ENCODE data around the gene DNASE1L2.
"Not testable (repeated sequence)": the region's sequence is repeated elsewhere in the genome, so short reads cannot be mapped to it uniquely, and the experiment has no call there.

DNASE1L2 gene

DNA sequence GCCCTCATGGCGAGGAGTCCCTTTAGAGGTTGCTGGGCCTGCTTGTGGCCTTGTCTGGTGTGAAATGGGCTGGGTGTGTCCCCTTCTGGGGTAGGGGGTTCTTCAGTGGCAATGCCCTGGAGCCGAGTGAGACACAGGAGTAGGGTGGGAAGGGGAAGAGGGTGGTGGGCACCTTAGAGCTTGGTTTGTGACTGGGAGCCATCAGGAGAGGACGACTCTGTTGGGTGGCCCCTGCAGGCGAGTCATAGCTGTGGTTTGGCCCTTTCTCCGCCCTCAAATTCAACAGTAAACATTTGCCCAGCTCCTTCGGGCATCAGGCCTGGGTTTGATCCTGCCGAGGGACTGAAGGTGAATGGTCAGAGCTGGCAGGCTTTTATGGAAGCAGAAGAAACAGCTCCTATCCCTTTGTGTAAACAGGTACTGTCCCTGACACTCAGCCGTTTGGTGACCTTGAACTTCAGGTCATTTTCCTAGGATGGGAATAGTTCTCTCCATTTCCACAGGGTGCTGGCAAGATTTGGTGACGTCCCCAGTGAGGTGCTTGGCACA, 9.9 kb upstream of the DNASE1L2 start:
- DNase-seq = peak; percentile 52

DNA sequence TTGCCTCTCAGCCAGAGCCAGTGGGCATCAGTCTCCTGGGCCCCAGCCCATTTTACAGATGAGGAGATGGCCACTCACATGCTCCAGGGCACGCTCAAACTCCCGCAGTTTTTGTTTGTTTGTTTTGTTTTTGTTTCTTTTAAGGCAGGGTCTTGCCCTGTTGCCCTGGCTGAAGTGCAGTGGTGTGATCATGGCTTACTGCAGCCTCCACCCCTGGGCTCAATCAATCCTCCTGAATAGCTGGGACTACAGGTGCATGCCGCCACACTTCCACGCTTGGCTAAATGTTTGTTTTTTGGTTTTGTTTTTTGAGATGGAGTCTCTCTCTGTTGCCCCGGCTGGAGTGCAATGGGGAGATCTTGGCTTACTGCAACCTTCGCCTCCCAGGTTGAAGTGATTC, 9.3 kb upstream of the DNASE1L2 start:
- no peak for DNase-seq

DNA sequence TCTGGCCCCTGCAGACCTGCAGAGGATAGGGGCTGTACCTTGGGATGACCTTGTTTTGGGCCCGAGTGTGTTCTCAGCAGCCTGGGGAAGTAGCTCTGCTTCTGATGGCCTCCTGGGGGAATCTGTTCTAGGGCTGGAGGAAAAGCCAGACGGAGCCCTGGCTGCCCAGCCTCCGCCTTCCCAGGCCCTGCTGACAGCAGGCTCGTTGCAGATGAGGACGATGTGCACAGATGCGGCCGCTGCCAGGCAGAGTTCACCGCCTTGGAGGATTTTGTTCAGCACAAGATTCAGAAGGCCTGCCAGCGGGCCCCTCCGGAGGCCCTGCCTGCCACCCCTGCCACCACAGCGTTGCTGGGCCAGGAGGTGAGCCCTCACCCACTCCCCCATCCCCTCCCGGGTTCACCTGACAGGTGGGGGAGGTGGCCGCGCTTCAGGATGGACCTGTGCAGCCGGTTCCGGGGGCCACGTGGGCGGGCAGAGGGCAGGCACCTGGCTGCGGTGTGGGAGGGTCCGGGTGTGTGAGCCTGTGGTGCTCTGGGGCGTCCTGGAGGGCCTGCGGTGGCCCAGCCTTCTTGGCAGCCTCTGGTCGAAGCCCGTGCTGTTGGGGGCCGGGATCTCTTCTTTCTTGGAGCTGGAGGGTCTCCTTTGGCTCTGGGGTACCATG, 8.0 kb upstream of the DNASE1L2 start:
- no peak for DNase-seq

DNA sequence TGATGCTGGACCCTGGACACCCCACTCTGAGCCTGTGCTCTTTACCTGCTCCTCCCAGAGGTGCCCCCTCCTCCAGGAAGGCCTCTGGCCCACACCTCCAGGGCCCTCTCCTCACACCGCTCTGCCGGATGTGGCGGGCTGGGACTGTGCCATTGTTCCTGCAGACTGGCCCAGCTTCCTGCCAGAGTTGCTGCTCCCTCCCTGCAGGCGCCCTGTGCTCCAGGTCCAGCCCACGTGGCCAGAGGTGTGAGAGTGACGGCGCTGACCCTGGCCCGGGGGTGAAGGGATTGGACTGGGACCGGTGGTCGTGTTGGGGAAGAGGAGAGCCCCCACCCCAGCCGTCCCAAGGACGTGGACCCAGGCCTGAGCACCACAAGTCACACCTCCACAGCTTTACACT, 7.2 kb upstream of the DNASE1L2 start:
- no peak for DNase-seq

DNA sequence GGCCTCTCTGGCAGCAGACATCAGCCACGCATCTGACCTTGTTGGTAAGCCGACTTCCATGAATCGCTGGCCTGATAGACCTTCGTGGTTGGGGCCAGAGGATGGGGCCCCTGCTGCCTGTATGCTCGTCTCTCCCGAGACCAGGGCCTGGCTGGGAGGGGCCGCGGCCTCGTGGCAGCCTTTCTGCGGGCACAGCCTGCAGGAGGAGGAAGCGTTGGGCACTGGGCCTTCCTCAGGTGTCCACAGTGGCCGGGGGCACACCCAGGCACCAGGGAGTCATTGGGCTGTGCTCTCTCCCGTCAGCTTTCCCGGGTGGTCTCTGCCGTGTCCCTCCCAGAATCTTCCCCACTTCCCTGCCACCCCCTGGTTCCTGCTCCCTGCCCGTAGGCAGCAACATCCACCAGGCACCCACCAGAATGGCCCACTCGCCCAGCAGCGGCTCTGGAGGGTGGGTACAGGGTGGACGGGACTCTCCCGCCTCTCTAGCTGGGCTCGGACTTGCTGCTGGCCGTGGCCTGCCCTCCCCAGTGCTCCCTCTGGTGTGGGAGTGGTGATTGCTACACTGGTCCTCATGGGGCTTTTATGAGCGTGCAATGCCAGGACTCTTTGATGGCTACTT, 6.5 kb upstream of the DNASE1L2 start:
- no peak for DNase-seq

DNA sequence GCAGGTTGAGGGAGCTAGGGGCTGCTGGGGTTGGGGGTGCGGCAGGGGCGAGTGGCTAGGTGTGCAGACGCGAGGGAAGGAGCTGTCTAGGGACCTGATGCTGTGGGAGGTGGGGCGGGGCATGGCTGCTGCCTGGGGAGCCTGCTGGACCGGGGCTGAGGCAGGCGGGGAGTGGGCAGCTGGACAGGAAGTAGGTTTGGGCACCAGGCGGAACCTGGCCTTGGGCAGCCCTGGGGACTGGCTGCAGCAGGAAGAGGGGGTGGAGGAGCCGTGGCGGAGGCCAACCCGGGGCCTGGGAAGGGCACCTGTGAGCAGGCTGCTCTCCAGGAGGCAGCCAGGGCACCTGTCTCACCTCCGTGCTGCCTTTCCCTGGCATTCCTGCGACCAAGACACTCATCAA, 5.9 kb upstream of the DNASE1L2 start:
- no peak for DNase-seq

DNA sequence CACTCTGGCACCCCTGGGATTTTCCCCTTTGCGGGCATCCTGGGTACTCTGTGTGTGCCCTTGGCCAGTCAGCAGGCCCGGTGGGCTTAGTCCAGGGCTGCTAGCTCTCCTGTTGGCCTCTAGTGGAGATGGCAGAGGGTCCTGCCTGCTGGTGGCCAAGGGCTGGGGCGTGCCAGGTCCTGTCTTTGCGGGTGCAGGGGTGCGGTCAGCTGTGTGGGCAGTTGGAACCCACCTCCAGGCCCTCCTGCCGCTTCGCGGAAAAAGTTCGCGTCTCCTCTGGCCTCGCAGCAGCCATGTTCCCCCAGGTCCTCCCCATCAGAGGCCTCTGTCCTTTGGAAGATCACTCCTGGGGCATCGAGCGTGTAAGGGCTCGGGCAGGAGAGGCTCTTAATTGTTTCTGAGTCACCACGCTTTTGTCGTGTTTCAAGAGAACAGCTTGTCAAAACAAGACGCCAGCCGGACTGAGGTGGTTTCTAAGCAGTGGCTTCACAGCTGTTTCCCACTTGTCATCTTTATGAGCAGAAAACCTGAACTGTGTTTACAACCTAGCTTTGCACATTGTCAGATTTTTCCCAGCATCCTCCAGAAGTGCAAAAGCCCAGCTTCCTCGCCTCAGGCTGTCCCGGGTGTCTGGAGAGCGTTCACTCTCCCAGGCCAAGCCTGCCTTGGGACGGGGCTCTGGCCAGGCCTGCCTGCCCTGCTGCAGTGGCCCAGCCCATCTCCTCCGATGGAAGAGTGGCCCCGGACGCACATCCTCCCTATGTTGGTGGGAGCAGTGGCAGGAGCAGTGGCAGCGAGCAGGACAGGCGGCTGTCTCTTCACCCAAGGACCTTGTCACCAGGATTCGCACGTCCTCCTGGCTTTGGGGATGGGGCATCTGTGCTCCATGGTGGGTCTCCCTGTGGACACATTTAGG, 5.0 kb upstream of the DNASE1L2 start:
- no peak for DNase-seq

DNA sequence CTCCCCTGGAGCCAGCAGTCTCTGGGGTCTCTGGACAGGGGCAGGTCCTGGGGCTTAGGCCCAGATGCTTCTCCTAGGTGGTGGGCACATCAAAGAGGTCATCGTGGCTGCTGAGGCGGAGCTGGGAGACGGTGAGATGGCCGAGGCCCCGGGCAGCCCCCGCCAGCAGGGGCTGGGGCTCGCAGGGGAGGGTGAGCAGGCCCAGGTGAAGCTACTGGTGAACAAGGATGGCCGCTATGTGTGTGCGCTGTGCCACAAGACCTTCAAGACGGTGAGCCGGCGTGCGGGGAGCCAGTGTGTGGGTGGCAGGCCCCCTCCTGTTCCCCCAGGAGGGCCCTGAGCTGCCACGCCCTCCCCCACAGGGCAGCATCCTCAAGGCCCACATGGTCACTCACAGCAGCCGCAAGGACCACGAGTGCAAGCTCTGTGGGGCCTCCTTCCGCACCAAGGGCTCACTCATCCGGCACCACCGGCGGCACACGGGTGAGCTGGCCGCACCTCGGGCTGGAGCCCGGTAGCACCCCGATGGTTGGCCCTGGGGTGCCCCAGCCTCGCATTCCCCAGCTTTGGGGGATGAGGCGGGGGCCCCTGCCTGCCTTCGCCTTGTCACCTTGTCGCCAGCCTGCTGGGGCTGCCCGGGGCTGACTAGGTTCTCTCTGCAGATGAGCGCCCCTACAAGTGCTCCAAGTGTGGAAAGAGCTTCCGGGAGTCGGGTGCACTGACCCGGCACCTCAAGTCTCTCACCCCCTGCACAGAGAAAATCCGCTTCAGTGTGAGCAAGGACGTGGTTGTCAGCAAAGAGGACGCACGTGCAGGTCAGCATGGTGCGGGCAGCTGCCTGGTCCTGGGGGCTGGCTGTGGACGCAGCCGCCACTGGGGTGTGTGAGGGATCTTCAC, 3.9 kb upstream of the DNASE1L2 start:
- DNase-seq = no peak

DNA sequence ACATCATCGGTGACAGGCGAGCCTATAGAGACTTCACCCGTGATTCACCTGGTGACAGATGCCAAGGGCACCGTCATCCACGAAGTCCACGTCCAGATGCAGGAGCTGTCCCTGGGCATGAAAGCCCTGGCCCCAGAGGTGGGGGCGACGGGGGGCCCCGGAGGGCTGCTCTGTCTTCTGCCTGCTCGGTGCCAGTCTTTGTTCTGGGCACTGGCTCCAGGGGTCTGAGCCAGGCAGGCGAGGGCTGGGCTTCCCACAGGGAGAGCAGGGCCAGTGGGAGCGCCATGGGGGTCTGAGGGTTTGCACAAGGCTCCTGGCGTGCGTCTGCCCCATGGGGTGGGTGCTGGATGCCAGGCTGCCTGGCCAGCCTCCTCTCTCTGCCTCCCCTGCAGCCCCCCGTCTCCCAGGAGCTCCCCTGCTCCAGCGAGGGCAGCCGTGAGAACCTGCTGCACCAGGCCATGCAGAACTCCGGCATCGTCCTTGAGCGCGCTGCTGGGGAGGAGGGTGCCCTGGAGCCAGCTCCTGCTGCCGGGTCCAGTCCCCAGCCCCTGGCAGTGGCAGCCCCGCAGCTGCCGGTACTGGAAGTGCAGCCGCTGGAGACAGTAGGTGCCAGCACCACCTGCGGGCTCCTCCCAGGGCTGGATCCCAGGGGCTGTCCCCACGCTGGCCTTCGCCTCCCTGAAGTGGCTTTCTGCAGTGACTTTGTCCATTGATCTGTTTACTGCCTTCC, 3.0 kb upstream of the DNASE1L2 start:
- DNase-seq = no peak

DNA sequence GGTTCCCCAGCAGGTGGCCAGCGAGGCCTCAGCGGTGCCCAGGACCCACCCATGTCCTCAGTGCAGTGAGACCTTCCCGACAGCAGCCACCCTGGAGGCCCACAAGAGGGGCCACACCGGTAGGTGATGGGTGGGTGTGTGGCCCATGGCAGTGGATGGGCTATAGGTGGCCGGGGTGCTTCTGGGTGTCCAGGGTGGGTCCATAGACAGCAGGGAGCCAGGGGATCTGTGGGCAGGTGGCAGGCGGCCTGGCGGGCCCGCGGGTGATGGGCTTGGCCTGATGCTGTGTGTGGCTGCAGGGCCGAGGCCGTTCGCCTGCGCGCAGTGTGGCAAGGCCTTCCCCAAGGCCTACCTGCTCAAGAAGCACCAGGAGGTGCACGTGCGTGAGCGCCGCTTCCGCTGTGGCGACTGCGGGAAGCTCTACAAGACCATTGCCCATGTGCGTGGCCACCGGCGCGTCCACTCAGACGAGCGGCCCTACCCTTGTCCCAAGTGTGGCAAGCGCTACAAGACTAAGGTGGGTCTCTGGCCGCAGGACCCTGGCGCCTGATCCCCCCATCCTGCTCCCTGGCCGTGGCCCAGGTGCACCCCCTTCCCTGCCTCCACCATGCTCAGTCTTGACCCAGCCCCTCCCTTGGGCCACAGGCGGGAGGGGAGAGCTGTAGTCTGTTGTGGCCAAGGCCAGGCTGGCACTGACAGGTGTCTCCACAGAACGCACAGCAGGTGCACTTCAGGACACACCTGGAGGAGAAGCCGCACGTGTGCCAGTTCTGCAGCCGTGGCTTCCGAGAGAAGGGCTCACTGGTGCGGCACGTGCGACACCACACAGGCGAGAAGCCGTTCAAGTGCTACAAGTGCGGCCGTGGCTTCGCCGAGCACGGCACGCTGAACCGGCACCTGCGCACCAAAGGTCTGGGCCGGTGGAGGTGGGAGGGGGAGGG, 2.1 kb upstream of the DNASE1L2 start:
- no peak for DNase-seq

DNA sequence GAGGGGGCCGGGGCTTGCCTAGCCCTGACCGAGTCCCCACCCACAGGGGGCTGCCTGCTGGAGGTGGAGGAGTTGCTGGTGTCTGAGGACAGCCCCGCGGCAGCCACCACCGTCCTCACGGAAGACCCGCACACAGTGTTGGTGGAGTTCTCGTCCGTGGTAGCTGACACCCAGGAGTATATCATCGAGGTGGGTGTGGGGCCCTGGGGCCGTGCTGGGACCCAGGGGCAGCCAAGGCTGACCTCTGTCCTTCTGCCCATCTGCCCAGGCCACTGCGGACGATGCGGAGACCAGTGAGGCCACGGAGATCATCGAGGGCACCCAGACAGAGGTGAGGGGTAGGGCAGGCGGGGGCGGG, 1.5 kb upstream of the DNASE1L2 start:
- DNase-seq = no peak

DNA sequence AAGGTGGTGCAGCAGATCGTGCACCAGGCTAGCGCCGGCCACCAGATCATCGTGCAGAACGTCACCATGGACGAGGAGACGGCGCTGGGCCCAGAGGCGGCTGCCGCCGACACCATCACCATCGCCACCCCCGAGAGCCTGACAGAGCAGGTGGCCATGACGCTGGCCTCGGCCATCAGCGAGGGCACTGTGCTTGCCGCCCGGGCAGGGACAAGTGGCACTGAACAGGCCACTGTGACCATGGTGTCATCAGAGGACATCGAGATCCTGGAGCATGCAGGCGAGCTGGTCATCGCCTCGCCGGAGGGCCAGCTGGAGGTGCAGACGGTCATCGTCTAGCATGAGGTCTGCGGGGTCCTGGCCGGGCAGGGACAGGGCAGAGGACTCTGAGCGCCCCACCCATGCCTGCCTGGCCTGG, 1.0 kb upstream of the DNASE1L2 start:
- no peak for DNase-seq

DNA sequence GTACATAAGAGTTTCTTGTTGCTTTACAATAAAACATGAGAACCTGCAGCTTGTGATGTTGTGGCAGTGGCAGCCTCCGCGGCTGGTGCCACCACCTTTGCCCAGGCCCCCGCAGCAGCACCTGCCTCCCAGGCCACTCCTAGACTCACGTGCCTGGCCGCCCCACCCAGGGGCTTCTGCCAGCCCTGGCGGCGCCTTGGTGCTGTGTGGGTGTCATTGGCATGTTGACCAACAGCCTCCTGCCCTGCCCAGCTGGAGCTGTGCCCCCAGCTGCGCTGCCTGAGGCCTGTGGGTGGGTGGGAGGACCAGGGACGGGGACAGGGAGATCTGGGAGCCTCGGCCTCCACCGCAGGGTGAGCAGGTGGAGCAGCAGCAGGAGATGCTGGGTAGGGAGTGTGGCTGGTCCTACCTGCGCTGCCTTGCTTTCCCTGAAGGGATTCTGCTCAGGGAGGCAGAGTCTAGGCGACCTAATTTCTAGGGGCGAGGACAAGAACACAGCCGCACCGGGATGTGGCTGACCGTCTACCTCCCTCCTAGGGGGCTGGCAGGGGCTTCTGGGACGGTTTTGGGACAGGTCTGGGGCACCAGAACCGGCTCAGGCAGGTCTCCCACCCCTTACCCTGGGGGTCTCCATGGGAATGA, 428 bp upstream of the DNASE1L2 start:
- no peak for DNase-seq

DNA sequence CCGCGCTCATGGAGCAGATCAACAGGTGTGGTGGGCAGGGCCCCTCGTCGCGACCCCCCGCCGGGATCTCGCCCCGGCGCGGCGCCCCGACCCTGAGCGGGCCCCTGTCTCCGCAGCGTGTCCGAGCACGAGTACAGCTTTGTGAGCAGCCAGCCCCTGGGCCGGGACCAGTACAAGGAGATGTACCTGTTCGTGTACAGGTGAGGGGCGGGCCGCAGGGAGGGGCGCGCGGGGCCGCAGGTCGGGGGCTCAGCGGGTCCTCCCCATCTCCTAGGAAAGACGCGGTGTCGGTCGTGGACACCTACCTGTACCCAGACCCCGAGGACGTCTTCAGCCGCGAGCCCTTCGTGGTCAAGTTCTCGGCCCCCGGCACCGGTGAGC, 848 bp downstream of the DNASE1L2 start:
- DNase-seq = no peak

DNA sequence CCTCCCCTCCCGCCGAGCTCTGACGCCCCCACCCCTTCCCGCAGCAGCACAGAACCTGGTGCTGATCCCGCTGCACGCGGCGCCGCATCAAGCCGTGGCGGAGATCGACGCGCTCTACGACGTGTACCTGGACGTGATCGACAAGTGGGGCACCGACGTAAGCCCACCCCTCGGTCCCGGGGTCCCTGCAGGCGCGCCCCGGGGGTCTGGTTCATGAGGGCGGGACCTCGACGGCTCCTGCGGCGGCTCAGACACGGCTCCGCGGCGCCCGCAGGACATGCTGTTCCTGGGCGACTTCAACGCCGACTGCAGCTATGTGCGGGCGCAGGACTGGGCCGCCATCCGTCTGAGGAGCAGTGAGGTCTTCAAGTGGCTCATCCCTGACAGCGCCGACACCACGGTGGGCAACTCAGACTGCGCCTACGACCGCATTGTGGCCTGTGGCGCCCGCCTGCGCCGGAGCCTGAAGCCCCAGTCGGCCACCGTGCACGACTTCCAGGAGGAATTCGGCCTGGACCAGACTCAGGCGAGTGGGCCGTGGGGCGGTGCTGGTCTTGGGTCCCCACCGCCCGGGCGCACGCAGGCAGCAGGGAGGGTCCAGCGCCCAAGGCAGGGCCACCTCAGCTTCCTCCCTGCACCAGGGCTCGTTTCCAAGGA, 1.4 kb downstream of the DNASE1L2 start:
- peak; percentile 42 for DNase-seq

DNA sequence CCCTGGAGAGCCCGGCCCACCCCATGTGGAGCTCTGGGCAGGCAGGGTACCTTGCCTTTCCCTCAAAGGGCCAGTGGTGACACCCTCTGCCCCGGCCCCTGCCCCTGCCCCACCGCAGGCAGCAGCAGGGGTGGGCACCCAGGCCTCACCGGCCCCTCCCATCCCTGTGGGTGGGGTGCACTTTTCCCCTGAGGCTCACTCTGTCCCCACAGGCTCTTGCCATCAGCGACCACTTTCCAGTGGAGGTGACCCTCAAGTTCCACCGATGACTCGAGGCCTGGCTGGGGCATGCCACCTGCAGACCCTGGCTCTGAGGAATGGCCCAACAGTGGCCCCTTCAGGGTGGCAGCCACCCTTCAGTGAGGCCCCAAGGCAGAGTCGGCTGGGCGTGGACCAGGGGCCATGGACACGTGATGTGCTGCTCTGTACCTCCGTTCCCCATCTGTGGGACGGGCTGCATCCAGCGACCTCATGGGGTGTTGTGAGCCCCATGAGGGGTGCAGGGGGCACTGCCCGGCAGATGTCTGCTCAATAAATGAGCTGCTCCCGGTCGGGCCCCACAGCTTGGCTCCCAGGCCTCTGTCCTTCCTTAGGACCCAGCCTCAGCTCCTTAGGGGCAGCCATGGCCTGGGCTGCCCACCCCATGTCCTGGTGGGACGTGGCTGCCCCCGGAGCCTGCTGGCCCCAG, 2.0 kb downstream of the DNASE1L2 start:
- peak; percentile 25 for DNase-seq

DNA sequence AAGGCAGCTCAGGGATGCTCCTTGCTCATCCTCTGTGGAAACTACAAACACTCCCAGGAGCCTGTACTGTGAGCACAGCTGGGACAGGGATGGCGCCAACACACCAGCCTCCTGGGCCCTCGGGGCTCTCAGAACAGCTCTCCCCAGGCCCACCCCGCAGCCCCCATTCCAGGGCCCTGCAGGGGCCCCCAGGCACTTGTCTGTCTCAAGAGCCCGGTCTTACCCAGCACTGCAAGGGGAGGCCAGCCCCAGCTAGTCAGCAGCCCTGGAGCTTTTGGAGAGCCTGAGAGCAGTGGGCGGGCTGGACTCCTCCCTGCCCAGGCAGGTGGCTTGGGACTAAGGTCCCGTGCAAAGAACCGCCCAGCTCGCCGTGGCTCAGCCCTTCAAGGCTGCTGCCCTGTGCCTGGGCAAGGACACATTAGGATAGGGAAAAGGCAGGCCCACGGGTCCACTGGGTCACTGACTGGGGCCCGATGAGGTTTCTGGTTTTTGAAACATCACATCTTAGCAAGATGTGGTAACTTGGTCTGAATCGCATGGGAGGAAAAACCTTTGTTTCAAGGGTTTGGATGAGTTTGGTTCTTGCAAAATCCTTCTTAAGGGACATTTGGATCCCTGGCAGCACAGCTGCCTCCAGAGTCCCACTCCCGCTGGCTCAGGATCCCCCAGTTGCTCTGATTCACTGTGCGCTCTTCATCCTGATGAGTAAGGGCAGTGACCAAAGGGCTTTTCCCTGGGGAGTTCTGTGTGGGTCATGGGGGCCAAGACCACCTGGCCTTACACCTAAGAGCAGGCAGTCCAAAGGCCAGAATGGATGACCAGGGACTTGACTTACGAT, 2.8 kb downstream of the DNASE1L2 start:
- DNase-seq = no peak

DNA sequence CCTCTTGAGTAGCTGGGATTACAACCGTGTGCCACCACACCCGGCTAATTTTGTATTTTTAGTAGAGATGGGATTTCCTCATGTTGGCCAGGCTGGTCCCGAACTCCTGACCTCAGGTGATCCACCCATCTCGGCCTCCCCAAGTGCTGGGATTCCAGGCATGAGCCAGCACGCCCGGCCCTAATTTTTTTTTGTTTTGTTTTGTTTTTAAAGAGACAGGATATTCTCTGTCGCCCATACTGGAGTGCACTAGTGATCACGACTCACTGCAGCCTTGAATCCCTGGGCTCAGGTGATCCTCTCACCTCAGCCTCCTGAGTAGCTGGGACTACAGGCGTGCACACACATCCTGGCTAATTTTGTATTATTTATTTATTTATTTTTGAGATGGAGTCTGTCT, 4.1 kb downstream of the DNASE1L2 start:
- DNase-seq = not testable (repeated sequence)
